PFSK-1 (cell line): ENCODE data around the gene PLIN5.

ENCODE experiments used
- POLR2AphosphoS5 ChIP-seq: IDR thresholded peaks from 2 replicates; pipeline ENCODE4 v1.6.1; 2012; ENCODE audit warnings: low read depth, mild to moderate bottlenecking, control low read depth, low read length, moderate library complexity
- REST ChIP-seq, 2 experiments: IDR thresholded peaks; 2 replicates each; pipeline versions ENCODE4 v1.6.1 to v1.8.0; 2011 to 2012; ENCODE audit warnings: low read depth in 2 of 2, low read length in 2 of 2, control low read depth in 1 of 2, inconsistent platforms in 1 of 2, mild to moderate bottlenecking in 1 of 2, moderate library complexity in 1 of 2; ENCODE audit not compliant: insufficient read depth in 1 of 2
- TAF1 ChIP-seq: IDR thresholded peaks from 2 replicates; pipeline ENCODE4 v1.6.1; 2012; ENCODE audit warnings: low read length, control low read depth, borderline replicate concordance; ENCODE audit not compliant: insufficient read depth

GRCh38 chr19:4529924-4530522 is 5.0 kb downstream of the PLIN5 start:
- TF ChIP-seq POLR2AphosphoS5 (no peak), TAF1 (no peak), REST (IDR thresholded peaks at IDR 0.05; ENCODE audit: insufficient read depth in 1 of 2, low read depth in 2 of 2, low read length in 2 of 2) (no peak)
